Fibroblast of skin of back (primary cell): ENCODE measurements around the gene WDFY1.

ENCODE experiments used
- DNase-seq: peaks from one replicate; pipeline ENCODE4 v3.0.0-alpha.2; 2013

Gene WDFY1

GRCh38 chr2:223856021-223856420, 89.1 kb downstream of the WDFY1 start:
- no peak for DNase-seq

GRCh38 chr2:223855426-223855825, 89.7 kb downstream of the WDFY1 start:
- DNase-seq = peak; percentile 30

DNA sequence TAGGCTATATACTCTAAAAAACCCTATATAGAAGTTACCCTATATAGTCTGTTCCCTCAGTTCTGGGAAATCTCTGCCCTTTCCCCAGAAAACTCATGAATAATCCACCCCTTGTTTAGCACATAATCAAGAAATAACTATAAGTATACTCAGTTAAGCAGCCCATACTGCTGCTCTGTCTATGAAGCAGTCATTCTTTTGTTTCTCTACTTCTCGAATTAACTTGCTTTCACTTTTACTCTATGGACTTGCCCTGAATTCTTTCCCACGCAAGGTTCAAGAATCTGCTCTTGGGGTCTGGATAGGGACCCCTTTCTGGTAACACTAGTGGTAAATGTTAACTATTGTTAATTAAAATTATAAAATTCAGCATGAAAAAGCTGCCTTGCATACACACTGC, 90.4 kb downstream of the WDFY1 start:
- no peak for DNase-seq

DNA sequence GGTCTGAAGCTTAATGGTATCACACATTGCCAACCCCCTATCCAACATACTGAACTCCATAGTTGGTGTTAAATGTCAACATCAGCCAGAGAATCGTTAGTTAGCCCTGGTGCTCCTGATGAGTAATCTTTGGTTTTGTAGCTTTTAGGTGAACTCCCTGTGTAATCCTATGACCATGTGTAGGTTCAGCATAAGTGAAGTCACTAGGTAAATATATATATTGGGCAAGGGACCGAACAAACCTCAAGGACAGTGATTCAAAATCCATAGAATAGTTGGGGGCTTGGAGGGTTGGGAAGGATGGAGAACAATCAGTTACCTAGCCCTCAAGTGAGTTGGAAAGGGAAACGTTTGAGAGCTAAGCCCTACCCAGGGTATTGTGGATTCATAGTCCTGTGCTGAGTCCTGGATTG, 91.7 kb downstream of the WDFY1 start:
- DNase-seq = peak; percentile 54

DNA sequence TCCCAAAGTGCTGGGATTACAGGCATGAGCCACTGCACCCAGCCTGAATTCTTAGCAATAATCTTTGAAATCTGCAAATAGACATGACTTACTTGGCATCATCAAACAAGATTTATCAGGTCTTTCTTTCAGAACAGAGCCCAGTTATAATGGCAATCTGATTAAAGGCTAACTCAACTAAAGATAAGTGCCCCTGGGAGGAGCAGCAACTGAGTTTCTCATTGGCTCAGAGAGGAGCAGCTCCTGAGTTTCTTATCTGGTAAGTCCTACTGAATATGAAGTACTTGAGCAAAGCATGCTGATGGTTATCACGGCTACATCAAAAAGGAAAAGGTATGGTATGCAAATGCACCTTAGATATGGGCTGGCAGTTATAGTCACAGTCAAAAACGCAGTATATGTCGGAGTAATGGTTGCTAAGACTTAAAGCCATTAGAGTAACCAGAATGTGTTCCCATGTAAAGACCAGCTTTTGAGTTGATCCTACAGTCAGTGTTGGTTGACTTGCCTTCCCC, 92.8 kb downstream of the WDFY1 start:
- DNase-seq = no peak

- DNase-seq = no peak
These were observed 97.7 kb downstream of the WDFY1 start for GRCh38 chr2:223847410-223847809.

GRCh38 chr2:223846515-223846914, 98.6 kb downstream of the WDFY1 start:
- DNase-seq = peak; percentile 93

GRCh38 chr2:223841436-223842190, 103.5 kb downstream of the WDFY1 start:
- no peak for DNase-seq

DNA sequence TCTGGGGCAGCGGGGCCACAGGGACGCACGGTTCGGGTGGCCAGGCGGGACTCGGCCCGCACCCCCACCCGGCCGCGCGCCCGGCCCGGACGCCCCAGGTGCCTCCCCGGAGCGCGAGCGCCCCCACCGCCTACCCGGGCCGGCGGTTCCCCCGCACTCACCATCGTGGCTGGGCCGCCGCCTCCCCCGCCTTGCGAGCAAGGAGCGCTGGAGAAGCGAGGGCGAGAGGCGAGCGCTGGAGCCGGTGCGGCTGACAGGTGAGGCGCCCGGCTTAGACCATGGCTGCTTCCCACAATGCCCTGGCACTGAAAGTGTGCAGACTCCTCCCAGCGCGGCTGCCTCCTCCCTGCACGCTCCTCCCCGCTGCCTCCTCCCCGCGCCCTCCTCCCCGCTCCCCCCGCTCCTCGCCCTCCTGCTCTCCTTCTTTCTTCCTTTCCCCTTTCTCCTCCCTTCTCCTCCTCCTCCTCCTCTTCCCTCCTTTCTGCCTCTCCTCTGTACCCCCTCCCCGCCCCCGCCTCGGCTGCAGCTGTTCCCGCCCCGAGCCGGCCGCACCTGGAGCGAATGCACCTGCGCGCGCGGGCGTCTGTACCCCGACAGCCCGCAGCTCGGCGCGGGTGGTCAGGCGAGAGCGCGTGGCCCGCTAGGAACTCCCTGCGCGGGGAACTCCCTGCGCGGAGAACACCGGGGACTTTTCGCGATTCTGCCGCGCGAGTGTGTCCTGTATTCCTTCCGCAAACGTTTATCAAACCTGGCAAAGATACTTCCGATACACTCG, 107.7 kb downstream of the WDFY1 start, which contains the start of gene AP1S3:
Gene AP1S3 (minus strand): TSS at position 296 of the 775 bp plus-strand sequence. CDS start 132 bp downstream, at position 164.
- DNase-seq = peak; percentile 58

DNA sequence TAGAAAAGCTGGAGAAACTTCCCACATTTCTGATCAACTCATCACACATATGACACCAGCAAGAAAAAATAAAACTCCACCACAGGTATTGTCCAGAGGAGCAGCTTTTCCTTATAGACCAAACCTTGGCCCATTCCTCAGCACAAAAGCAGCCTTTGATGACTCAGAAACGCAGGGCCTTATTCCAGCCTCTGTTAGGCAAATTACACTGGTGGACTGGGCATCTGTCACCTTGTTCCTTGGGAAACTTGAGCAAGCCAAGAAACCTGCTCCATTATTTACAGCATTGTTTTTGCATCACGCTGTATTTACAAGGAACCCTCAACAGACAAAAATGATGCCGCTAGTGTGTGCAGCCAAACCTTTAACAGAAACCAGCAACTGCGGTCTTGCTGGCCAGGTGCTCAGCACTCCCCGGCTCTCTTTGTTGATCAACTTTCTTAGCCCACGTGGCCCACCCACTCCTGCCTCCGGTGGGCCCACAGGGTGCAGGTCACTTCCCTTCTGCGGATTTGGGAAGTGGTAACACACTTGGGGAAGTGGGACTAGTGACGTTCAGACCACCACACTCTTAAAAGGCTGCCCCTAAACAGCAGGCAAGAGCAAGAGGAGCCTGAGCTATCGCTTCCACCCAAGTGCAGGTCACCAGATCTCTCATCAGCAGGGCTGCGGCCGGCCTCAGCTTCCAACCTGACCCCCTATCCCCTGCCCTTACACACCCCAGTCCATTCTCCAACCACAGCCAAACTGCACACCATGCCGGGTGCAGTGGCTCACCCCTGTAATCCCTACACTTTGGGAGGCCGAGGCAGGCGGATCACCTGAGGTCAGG, 109.2 kb downstream of the WDFY1 start:
- DNase-seq = no peak

GRCh38 chr2:223834431-223834830, 110.7 kb downstream of the WDFY1 start:
- no peak for DNase-seq

- DNase-seq = no peak
These were observed 112.8 kb downstream of the WDFY1 start for GRCh38 chr2:223832241-223832903.

DNA sequence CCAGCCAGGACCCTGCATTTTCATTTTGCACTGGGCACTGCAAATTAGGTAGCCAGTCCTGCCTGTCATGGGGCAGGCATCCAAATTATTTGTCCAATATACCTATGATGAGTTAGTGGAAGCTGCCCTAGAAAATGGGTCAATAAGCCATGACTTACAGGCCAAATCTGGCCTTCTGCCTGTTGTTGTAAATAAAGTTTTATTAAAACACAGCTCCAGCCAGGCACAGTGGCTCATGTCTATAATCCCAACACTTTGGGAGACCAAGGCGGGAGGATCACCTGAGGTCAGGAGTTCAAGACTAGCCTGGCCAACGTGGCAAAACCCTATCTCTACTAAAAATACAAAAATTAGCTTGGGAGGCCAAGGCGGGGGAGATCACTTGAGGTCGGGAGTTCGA, 116.0 kb downstream of the WDFY1 start:
- no peak for DNase-seq

DNA sequence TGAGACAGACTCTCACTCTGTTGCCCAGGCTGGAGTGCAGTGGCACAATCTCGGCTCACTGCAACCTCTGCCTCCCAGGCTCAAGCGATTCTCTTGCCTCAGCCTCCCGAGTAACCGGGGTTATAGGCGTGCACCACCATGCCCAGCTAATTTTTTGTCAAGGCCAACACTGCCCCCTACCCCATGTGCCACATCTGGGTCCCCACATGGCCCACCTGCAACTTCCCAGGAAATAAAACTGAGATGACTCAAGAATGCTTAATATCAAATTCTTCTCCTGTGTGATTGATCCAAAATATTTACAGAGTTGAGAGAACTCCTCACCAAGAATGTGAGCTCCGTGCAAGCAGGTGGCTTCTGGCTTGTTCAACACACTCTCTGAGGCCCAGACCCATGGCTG, 116.8 kb downstream of the WDFY1 start:
- DNase-seq = no peak

GRCh38 chr2:223826995-223827394, 118.1 kb downstream of the WDFY1 start:
- DNase-seq = no peak
